SJCRH30 (cell line): ENCODE data around the gene MIF4GD. TPM values are rescaled to one million over a fixed set of nuclear protein-coding genes. Genes with fewer than 3 reads are reported as not detected.

Experiments
- DNase-seq, 2 experiments: peaks; one replicate each; pipeline ENCODE4 v3.0.0-alpha.2; 2015 to 2020
- H3K27ac ChIP-seq: fragments of 250-450 bp; sonication (Bioruptor Pico); 2 replicates; pipeline ENCODE4 v1.5.1; 2020; ENCODE audit warnings: mild to moderate bottlenecking, moderate library complexity
- H3K27me3 ChIP-seq: fragments of 250-450 bp; sonication (Bioruptor Pico); 2 replicates; pipeline ENCODE4 v1.5.1; 2020; ENCODE audit warnings: mild to moderate bottlenecking, moderate library complexity
- H3K36me3 ChIP-seq: fragments of 250-450 bp; sonication (Bioruptor Pico); 2 replicates; pipeline ENCODE4 v1.5.1; 2020; ENCODE audit warnings: mild to moderate bottlenecking, moderate library complexity
- H3K4me1 ChIP-seq: fragments of 250-450 bp; sonication (Bioruptor Pico); 2 replicates; pipeline ENCODE4 v1.5.1; 2020; ENCODE audit warnings: mild to moderate bottlenecking, moderate library complexity
- H3K4me3 ChIP-seq: fragments of 250-450 bp; sonication (Bioruptor Pico); 2 replicates; pipeline ENCODE4 v1.5.1; 2020; ENCODE audit warnings: mild to moderate bottlenecking, moderate library complexity
- H3K9me3 ChIP-seq: fragments of 250-450 bp; sonication (Bioruptor Pico); replicated peaks from 2 replicates; pipeline ENCODE4 v1.5.1; 2020; ENCODE audit warnings: mild to moderate bottlenecking, moderate library complexity
- total RNA-seq: library from RNA; depleted of rRNA; stranded (reverse); fragments of >200 nt; shearing (Covaris generic); gene quantifications from 2 replicates; pipeline ENCODE4 v1.2.3, GENCODE V29; 2014; rRNA removed

MIF4GD gene, protein sequence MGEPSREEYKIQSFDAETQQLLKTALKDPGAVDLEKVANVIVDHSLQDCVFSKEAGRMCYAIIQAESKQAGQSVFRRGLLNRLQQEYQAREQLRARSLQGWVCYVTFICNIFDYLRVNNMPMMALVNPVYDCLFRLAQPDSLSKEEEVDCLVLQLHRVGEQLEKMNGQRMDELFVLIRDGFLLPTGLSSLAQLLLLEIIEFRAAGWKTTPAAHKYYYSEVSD
- total RNA-seq = 4.4 and 5.2 TPM in 2 replicates

DNA sequence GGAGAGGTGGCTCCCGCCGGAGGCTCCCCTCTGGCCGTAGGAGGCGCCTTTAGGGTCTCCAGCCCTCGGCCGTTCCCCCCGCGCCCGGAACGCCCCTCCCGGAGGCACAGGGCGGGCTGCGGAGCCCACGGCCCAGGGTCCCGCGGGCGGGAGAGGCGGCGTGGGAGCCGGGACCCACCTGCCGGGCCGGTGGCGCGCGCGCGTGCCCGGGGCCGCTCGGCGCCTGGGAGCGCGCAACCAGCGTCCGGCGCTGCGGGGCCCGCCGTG lies at the start of gene MIF4GD:
Gene MIF4GD (minus strand): TSS at position 266 of the 267 bp plus-strand sequence. CDS start 1,036 bp downstream, outside the sequence.
- Histone ChIP-seq H3K9me3 (no peaks in the 10 kb centered on the region), H3K36me3 (peaks cover 5% of the 10 kb centered on the region), H3K27ac (peak within 1 kb of the TSS; percentile 13; the same call in 1 of the 2 replicates), H3K4me3 (peak within 1 kb of the TSS; percentile 83), H3K27me3 (no peaks in the 10 kb centered on the region), H3K4me1 (peaks cover 3% of the 10 kb centered on the region; the same call in 1 of the 2 replicates)
- DNase-seq = no peak

DNA sequence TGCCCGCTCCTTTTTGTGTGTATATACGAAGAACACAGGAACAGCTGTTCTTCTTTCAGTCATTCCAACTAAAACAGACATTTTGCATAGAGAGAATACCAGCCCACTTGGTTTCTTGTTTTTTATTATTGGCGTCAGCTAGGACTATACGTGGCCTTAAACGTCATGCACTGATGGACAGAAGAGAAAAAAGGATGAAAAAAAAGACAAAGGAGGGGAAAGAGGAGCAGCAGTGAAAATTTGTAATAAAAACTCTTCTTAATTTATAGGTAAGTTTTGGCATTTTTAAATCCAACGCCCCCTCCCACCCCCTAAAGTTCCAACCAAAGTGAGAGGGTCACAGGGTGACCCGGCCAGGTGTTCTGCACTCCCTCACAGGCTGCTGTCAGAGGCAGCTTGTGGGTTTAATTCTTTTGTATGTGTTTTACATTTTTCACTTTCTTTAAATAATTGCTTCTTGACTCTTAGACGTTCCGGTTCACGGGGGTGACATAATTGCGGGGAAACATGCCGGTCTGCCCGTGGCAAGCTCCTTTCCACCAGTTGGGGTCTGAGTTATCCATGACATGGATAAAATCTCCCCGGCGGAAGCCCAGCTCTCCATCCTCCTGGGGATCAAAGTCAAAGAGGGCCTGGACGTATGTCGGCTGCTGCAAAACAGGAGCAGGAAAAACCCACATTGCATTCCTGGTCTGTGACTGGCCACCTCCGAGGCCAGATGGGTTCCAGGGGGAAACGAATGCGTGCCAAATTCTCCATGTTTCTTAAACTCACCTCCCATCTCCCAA lies 49.1 kb upstream of the MIF4GD start:
- Histone ChIP-seq H3K27me3 (no peaks in the 10 kb centered on the region), H3K9me3 (no peaks in the 10 kb centered on the region), H3K27ac (no peak overlapping the region), H3K4me3 (no peak overlapping the region), H3K36me3 (peaks cover 16% of the 10 kb centered on the region), H3K4me1 (peaks cover 4% of the 10 kb centered on the region; the same call in 1 of the 2 replicates)
- DNase-seq = peak in 1 of 2 experiments; percentile 22

DNA sequence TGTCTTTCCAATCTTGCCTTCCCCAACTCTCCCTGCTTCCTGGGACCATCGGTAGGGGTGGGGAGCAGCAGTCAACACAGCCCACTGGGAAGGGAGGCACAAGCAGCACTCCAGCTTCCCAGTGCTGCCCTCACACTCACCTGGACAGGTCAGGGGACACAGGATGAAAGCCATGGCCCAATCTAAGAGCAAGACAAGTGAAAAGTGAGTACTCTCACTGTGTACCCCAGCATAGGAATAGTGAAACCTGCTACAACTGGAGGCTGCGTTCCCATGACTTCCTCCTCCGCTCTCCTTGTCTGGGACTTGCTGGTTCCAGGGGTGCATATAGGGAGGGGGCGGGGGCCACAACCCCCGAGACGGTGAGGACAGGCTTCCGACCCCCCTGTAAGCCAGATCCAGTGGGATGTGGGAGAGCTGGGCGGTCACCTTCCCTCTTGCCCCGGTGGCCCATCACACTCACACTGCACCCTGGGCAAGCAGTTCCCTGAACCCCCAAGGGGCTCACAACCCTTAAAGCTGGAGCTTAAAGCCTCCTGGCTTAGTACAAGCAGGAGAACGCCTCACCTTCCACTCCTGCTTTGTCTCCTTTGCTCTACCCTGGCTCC lies 47.7 kb upstream of the MIF4GD start:
- no peak overlapping the region for H3K27ac ChIP-seq
- H3K36me3 ChIP-seq = peaks cover 16% of the 10 kb centered on the region
- H3K4me3 ChIP-seq = no peak overlapping the region
- H3K9me3 ChIP-seq = no peaks in the 10 kb centered on the region
- peaks cover 4% of the 10 kb centered on the region; the same call in 1 of the 2 replicates for H3K4me1 ChIP-seq
- H3K27me3 ChIP-seq = no peaks in the 10 kb centered on the region
- no peak for DNase-seq

DNA sequence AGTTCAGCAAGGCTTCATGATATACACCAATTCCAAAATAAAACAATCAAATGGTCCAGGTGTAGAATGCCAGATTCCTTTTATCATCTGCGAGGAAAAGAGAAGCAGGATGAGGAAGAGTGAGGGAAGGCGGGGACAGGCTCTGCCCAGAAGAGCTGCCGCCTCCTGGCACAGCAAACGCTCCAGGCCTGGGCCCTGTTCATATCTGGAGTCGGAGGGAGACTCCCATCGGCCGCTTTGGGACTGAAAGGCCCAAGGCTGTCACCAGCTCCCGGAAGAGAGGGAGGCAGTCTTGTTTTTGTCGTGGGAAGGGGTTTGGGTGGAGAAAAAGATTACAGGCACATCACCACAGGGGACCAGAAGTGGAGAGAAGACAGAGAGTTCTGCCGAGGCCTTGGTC lies 47.2 kb upstream of the MIF4GD start:
- Histone ChIP-seq H3K4me3 (no peak overlapping the region), H3K36me3 (peaks cover 14% of the 10 kb centered on the region), H3K27me3 (no peaks in the 10 kb centered on the region), H3K4me1 (peaks cover under 1% of the 10 kb centered on the region; the same call in 1 of the 2 replicates), H3K9me3 (no peaks in the 10 kb centered on the region), H3K27ac (no peak overlapping the region)
- DNase-seq = no peak

DNA sequence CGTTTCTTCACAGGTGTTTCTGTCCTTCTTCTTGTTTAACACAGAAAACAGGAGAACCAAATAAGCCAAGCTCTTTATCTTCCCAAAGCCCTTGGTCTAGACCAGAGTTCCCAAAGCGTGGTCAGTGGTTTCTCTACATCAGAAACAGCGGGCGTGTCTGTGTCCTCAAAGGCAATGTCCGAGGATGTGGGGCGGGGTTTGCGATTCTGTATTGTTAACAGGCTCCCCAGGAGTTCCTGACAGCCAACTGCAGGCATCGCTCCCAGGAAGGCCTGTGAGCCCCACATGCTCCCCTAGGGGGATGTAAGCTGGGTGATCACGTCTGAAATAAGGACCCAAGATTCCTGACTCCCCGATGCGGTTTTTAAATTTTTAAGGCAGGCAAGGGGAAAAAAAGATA lies 46.6 kb upstream of the MIF4GD start:
- Histone ChIP-seq H3K27ac (no peak overlapping the region), H3K9me3 (no peaks in the 10 kb centered on the region), H3K27me3 (no peaks in the 10 kb centered on the region), H3K36me3 (peaks cover 14% of the 10 kb centered on the region), H3K4me3 (no peak overlapping the region), H3K4me1 (no peaks in the 10 kb centered on the region)
- DNase-seq = peak in 1 of 2 experiments; percentile 32

DNA sequence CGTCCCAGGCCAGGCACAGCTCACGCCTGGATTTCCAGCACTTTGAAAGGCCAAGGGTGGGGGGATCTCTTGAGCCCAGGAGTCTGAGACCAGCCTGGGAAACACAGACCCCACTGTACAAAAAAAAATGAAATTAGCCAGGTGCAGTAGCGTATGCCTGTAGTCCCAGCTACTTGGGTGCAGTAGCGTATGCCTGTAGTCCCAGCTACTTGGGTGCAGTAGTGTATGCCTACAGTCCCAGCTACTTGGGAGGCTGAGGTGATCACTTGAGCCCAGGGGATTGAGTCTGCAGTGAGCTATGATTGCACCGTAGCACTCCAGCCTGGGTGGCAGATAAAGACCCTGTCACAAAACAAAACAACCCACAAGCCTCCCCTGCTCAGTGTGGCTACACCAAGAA lies 45.2 kb upstream of the MIF4GD start:
- Histone ChIP-seq H3K4me1 (no peaks in the 10 kb centered on the region), H3K36me3 (peaks cover 7% of the 10 kb centered on the region), H3K27ac (no peak overlapping the region), H3K4me3 (no peak overlapping the region), H3K27me3 (no peaks in the 10 kb centered on the region), H3K9me3 (no peaks in the 10 kb centered on the region)
- no peak for DNase-seq

DNA sequence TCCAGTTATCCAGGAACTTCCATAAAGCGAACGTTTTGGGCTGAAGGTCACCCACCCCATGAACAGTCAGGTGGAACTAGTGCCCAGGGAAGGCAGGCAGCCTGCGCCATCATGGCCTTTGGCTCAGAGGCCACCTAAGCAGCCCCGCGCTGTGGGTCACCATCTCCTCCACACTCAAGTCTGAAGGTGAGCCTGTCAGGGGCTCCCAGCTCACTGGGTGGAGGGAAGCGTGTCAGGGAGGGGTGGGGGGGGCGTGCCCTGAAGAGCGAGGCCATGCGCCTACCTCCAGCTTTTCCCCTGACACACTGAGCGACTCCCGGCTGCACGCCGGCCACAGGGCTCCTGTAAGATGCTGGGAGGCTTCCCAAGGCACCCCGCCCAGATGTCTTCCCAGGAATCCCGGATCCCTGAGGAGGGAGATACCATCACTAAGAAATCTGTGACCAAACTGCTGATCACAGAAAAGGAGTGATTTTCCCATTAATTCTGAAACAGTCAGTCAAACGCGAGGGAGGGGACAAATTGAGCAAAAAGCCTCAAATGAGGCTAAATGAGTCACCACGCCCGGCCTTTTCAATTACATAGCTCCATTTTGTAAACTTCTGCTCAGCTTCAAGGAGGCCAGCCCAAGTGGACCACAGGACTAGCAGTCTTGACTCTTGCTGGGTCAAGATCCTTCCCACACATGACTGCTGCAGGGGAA lies 44.7 kb upstream of the MIF4GD start:
- DNase-seq = no peak
- no peaks in the 10 kb centered on the region for H3K27me3 ChIP-seq

DNA sequence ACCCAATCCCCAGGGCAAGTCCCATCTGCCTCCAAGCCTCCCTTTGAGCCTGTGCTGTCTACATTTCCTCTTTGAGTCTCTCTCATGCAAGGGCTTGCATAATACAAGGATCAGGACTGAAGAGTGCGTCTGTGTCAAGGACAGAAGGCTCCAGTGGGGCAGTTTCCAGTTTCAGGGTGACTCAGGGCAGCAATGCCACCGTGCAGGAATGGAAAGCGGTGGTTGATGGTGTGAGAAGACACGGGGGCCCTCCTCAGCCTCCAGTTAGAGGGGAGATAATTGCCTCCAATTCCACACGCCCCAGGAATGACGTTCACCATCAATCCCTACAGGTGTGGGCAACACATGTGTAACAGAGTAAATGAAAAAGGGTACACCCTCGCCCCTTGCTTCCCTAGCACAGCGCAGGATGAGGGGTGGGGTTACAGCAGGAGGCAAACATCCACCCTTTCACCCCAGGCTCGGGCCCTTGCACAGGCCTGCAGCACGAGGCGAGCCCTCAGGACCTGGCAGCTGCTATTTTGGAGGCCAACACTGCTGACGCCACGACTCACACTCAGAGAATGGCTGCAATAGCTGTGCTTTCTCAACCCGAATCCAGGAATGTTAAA lies 43.0 kb upstream of the MIF4GD start:
- Histone ChIP-seq H3K4me1 (no peaks in the 10 kb centered on the region), H3K36me3 (0 out of 2 replicates have a peak, but pooled peaks cover 2% of the 10 kb centered on the region), H3K27me3 (no peaks in the 10 kb centered on the region), H3K9me3 (no peaks in the 10 kb centered on the region), H3K4me3 (no peak overlapping the region), H3K27ac (no peak overlapping the region)
- peak; percentile 29 for DNase-seq

More for the DNA sequence above, 44.7 kb upstream of the MIF4GD start:
- Histone ChIP-seq H3K27ac (no peak overlapping the region), H3K36me3 (peaks cover 4% of the 10 kb centered on the region), H3K4me3 (no peak overlapping the region), H3K4me1 (no peaks in the 10 kb centered on the region), H3K9me3 (no peaks in the 10 kb centered on the region)

DNA sequence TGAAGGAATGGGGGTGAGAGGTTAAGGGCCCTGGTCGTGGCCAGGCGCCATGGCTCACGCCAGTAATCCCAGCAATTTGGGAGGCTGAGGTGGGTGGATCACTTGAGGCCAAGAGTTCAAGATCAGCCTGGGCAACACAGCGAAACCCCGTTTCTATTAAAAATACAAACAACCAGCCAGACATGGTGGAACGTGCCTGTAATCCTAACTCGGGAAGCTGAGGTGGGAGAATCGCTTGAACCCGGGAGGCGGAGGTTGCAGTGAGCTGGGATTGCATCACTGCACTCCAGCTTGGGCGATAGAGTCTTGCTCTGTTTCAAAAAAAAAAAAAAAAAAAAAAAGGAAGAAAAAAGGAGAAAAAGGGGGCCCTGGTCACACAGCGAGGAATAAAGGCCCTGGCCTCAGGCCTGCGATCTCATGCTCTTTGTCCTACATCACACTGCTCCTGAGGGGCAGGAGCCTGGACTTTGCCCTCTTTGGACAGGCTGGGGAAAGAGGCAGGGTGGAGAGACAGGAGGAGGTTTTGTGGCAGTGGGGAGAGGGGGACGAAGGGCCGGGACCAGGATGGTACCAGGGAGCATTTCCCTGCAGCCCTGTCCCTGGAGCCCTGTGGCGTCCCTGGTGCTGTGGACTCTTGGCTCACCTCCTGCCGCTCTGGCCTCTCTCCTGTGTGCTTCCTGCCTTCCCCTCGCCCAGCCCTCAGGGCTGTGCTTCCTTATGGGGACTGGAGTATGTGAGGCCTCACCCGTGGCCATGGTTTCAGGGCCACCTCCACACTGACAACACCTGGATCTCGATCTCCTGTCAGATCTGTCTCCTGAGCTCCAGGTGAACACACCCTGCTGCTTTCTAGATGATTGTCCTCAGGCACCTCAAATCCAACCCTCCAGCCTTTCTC lies 38.0 kb upstream of the MIF4GD start:
- H3K27ac ChIP-seq = no peak overlapping the region
- DNase-seq = no peak
- no peaks in the 10 kb centered on the region for H3K4me1 ChIP-seq
- no peaks in the 10 kb centered on the region for H3K9me3 ChIP-seq
- no peak overlapping the region for H3K4me3 ChIP-seq
- no peaks in the 10 kb centered on the region for H3K27me3 ChIP-seq
- H3K36me3 ChIP-seq = no peaks in the 10 kb centered on the region

DNA sequence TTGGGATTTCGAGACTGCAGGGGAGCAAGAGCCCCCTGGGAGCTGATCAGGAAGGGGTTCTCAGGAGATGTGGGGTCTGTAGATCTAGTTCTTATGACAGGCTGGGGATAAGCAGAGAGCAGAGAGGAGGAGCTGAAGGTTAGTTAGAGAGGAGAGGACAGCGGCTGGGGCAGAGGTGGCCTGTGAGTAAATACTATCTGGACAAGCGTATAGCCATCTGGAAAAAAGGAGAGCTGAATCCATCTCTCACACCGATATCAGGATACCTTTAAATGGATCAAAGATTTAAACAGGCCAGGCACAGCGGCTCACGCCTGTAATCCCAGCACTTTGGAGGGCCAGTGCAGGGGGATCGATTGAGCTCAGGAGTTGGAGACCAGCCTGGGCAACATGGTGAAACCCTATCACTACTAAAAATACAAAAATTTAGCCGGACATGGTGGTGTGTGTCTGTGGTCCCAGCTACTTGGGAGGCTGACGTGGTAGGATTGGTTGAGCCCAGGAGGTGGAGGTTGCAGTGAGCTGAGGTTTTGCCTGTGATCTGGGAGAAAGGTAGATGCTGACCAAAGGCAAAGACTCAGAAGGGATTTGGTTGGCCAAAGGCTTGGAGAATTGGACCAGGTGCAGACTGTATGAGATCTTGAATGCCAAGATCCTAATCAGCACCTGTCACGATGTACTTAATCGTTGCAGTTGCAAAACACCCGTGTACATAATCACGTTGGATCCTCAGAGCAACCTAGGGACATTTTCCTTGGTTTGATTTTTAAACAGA lies 37.1 kb upstream of the MIF4GD start:
- Histone ChIP-seq H3K27me3 (no peaks in the 10 kb centered on the region), H3K9me3 (no peaks in the 10 kb centered on the region), H3K4me3 (no peak overlapping the region), H3K27ac (no peak overlapping the region), H3K36me3 (no peaks in the 10 kb centered on the region), H3K4me1 (no peaks in the 10 kb centered on the region)
- no peak for DNase-seq

DNA sequence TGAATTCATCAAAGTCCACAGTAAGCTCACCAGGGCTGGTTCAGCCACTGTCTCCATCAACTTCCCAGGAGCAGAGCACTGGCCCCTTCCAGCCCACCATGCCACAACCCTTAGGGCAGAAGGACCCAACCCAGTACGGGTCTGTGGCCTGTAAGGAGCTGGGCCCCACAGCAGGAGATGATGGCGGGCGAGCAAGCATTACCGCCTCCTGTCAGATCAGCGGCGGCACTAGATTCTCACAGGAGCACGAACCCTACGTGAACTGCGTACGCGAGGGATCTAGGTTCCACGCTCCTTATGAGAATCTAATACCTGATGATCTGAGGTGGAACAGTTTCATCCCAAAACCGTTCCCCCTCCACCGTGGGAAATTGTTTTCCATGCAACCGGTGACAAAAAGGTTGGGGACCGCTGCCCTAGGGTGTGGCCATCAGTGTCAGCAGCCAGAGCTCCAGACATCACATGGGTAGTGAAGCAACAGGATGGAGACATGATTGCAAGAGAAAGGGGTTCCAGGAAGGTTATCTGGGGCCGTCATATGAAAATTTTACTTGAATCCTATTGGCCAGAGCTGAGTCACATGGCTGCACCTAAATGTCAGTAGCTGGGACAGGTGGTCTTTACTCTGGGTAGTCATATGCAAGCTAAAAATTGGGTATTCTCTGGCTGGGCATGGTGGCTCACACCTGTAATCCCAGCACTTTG lies 30.6 kb upstream of the MIF4GD start:
- no peaks in the 10 kb centered on the region for H3K27me3 ChIP-seq

DNA sequence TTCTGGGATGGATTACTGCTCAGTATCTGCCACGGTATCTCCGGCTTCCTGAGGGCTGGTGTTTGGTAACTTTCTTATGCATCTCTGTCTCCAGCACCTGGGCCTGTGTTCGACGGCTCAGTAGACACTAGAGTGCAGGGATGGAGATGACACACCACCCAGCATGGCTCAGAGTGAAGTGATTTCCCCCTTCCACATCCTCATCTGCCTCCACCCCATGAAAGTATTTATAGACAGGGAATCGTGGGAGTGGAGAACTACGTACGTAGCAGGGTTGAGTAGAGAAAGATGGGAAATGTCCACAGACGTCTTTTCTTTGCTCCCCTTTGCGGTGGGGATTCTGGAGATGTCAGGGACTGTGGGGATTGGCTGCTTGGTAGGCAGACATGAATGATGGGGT lies 30.0 kb upstream of the MIF4GD start:
- Histone ChIP-seq H3K27me3 (no peaks in the 10 kb centered on the region), H3K36me3 (no peaks in the 10 kb centered on the region), H3K4me3 (no peak overlapping the region), H3K27ac (no peak overlapping the region), H3K4me1 (no peaks in the 10 kb centered on the region), H3K9me3 (no peaks in the 10 kb centered on the region)
- DNase-seq = no peak

More for the DNA sequence above, 30.6 kb upstream of the MIF4GD start:
- no peak for DNase-seq
- Histone ChIP-seq H3K36me3 (no peaks in the 10 kb centered on the region), H3K27ac (no peak overlapping the region), H3K4me1 (no peaks in the 10 kb centered on the region), H3K9me3 (no peaks in the 10 kb centered on the region), H3K4me3 (no peak overlapping the region)

DNA sequence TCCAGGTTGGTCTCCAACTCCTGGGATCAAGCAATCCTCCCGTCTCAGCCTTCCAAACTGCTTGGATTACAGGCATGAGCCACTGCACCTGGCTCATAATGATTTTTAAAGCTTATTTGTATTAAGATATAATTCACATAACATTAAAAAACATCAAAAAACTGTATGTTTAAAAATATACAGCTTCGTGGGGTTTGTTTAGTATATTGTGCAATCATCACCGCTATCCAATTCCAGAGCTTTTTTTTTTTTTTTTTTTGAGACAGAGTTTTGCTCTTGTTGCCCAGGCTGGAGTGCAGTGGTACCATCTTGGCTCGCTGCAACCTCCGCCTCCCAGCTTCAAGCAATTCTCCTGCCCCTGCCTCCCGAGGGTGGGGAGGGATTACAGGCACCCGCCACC lies 29.2 kb upstream of the MIF4GD start:
- no peaks in the 10 kb centered on the region for H3K36me3 ChIP-seq
- H3K4me1 ChIP-seq = no peaks in the 10 kb centered on the region
- H3K27me3 ChIP-seq = no peaks in the 10 kb centered on the region
- H3K9me3 ChIP-seq = no peaks in the 10 kb centered on the region
- no peak overlapping the region for H3K4me3 ChIP-seq
- no peak overlapping the region for H3K27ac ChIP-seq
- DNase-seq = no peak
